ENCODE data around the gene CCDC90B.

- TF ChIP-seq CTCF (IDR thresholded peaks at IDR 0.05; ENCODE audit: low read length) (no peak), EZH2 (IDR thresholded peaks at IDR 0.05; ENCODE audit: borderline replicate concordance, low read length) (no peak)
Observed at GRCh38 chr11:83222499-83222898, 63.7 kb downstream of the CCDC90B start.
